GM21526 (cell line): ENCODE measurements around the gene ZFYVE28.

Source experiments
- ATAC-seq: cut with Tn5 transposase; IDR thresholded peaks from one replicate; pipeline ENCODE4 v1.9.1; 2021; ENCODE audit warnings: moderate library complexity; ENCODE audit not compliant: unreplicated experiment, low FRiP score

Gene ZFYVE28

GRCh38 chr4:2446656-2447564, 28.5 kb upstream of the ZFYVE28 start:
- ATAC-seq, result no peak

DNA sequence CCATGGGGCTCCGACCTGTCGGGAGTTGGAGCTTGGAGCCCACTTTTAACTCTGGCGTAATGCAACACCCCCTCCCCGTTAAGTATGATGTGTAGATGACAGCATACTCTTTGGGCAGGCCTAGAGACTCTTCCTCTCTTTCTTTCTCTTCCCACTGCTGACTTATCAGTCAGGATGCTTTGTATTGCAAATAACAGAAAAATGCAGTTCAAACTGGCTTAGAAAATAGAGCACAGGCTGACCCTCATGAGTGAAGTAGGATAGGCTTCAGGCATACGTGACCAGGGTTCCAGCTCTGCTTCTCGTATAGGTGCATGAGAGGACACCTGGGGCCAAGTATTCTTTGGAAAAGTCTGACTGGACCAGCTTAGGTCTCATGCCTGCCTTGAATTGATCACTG, 27.1 kb upstream of the ZFYVE28 start:
- ATAC-seq, result no peak

- ATAC-seq, result no peak
These were observed 26.7 kb upstream of the ZFYVE28 start for GRCh38 chr4:2445130-2445529.

- no peak for ATAC-seq
These were observed 25.7 kb upstream of the ZFYVE28 start for GRCh38 chr4:2443956-2444740.

DNA sequence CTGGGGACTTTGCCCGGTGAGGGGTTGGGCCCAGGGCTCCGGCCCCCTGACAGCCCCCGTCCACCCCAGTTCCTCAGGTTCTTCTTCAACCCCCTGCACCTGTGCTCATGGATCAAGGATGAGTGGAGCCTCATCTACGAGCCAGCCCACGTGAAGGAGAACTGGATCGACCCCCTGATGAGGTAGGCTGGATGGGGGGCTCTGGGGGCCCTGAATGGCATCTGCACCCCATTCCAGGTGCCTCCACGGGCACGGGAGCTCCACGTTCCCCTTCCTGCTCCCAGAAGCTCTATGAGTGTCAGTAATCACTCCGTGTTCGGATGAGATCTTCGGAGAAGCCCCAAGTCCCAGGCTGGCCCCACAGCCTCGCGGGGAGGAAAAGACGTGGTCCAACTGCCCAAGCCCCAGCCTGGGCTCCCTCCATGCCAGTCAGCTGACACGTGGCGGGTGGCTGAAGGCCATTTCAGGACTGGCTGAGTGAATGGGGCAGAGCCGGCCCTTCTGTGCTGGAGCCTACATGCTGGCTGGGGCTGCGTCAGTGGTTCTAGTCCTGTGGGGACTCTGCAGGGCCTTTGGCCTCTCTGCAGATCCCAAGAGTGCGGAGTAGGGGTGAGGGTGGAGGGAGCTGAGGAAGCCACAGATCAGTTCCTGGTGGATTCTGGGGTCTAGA, 24.8 kb upstream of the ZFYVE28 start:
- no peak for ATAC-seq

DNA sequence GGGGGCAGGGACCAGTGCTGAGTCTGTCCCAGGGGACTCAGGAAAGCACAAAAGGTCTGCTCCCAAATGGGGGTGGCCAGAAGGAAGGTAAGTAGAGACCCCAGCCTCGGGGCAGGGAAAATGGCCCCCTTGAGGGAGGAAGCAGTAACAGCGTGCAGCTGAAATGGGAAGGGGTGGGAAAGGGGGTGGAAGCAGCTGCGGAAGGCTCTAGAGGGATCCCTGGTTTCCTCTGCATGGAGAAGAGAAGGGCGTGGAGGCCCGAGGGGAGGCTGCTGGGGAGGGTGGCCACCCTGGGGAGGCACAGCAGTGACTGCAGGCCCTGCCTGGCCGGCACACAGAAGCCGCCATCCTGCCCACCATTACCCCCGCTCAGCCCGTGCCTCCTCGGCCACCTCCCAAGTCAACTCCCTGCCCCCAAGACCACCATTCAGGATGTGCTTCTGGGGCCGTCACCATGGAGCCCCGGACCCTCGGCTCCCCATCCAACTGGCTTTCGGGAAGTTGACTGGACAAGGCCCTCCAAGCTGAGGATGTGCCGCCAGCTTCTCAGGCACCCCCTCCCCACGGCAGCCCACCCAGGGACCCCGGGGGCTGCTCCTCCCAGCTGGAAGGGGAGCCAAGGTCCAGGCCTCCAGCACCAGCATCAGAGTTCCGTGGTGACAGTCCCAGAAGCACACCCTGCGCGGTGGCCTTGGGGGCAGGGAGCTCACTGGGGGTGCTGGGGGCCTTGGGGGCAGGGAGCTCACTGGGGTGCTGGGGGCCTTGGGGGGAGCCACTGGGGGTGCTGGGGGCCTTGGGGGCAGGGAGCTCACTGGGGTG, 23.9 kb upstream of the ZFYVE28 start:
- ATAC-seq, result no peak

GRCh38 chr4:2441393-2442174, 23.1 kb upstream of the ZFYVE28 start:
- ATAC-seq, result peak; percentile 79

DNA sequence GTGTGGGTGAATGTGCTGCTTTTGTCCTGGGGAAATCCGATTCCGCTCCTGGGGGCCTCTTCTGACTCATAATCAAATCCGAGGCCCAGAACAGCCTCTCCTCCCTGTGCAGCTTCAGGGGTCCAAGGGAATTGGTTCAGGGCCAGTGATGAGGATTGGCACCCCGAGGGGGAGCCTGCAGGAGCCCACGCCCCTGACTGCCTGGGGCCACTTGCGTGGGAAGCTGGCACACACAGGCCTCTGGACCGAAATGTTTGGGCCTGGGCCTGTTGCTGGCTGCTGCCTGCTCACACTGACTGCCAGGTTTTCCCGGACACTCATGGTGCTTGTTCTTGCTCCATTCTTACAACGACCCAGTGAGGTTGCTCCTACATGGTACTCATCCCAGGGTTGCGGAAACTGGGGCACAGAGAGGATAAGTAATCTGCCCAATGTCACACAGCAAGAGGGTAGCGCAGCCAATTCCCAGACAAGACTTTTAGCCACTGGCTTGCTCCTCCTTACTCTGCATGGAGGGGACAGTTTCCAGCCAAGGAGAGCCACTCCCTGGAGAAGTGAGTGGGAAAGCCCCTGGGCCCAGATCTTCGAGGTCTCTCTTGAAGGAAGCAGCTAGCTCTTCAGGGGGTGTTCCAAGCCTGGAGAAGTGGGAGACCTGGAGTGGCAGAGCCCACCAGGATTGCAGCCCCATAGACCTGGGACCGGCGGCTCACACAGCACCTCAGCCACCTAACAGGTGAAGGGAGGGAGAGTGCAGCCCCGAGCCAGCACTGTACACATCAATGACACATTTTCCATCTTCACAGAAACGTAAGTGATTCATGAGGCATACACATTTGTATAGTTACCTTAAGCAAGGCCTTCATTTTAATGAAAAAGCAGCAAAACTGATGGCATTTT, 20.6 kb upstream of the ZFYVE28 start:
- no peak for ATAC-seq

GRCh38 chr4:2437475-2438215, 19.2 kb upstream of the ZFYVE28 start:
- no peak for ATAC-seq

- ATAC-seq, result no peak
These were observed 18.5 kb upstream of the ZFYVE28 start for GRCh38 chr4:2436761-2437474.

DNA sequence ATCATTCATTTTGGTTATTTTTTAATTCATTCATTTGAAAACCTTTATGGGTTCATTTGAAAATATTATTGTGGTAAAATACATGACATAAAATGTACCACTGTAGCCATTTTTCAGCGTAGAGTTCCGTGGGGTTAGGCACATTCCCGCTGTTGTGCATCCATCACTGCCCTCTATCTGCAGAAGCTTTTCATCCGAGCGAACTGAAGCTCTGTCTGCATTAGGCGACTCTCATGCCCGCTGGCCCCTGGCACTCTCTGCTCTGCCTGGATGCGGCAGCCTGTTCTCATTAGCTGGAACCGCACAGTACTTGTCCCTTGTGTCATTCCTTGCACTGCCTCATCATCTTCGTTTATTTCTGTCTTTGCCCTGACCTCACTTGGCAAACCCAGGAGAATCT, 17.9 kb upstream of the ZFYVE28 start:
- no peak for ATAC-seq

DNA sequence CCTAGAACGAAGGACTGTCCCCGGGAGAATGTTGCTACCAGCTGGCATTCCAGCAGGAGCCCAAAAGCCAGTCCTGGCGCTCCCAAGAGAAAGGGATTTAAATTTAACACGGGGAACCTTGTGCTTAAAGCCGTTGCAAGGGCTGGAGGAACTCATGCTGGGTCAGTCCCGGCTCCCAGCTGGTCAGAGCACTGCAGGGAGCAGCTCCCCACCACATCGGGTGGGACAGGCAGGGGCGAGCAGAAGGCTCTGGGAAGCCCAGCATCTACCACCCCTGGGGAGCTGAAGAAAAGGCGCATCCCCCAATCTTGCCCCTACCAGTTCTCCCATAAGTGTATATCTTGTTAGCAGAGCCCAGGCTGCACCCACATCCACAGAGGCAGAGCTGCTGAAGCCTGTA, 16.0 kb upstream of the ZFYVE28 start:
- ATAC-seq, result no peak

DNA sequence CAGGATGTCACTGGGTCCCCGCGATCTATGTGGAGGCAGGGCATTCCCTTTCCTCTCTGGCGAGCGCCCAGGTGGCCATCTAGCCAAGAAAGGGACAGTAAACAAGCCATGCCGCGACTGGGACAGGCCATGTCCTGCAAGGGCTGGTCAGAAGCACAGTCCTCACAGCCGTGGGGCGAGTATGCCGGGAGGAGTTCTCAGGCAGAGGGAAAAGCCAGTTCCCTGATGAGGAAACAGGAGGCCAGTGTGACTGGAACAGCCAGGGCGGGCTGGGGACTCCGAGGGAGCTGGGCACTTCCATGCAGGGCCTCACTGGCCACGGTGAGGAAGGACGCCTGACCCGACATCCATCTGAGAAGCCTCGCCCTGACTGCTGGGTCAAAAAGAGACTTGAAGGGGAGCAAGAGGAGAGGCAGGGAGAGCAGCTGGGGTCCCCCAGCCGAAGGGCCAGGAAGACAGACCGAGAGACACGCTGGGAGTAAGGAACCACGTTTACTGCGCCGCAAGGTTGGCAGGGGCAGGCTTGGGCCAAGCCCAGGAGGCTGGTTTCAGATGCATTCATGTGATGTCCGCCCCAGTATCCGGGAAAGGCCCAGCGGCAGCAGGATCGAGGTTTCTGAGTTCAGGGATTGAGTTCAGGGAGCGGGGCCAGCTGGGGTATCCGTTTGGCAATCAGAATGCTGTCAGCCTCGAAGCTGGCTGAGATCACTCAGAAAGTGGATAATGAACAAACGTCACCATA, 15.3 kb upstream of the ZFYVE28 start:
- ATAC-seq, result no peak

GRCh38 chr4:2432991-2433530, 14.6 kb upstream of the ZFYVE28 start:
- ATAC-seq, result no peak

DNA sequence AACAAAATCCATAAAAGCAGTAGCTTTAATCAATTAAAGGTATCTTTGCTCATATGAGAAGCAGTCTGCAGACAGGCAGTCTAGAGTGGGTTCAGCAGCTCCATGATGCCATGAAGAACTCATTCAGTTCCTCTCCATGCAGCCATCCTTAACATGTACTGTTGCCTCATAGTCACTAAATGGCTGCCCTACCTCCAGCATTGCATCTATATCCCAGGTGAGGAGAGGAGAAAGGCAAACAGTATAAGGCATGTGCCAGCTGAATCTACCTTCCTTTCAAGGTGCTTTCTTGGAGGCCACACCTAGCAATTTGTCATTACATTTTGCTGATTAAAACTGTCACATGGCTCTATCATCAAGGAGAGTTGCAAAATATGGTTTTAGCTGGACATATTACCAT, 13.6 kb upstream of the ZFYVE28 start:
- no peak for ATAC-seq
